CD14-positive monocyte (primary cell): Measurements from ENCODE around the gene SERINC1. TPM values are rescaled to one million over a fixed set of nuclear protein-coding genes. Genes with fewer than 3 reads are reported as not detected.

ENCODE experiments used
- DNase-seq, 3 donors: peaks; one replicate each; pipeline ENCODE4 v3.0.0-alpha.2; 2011 to 2022
- H2AFZ ChIP-seq: 2 replicates; pipeline ENCODE4 v1.6.0; 2012; ENCODE audit warnings: mild to moderate bottlenecking, low read depth, low read length, inconsistent platforms; ENCODE audit not compliant: insufficient read depth, poor library complexity, severe bottlenecking
- H3K27ac ChIP-seq, 2 donors: 1 replicate in 1 of 2; 2 replicates in 1 of 2; pipeline ENCODE4 v1.5.1; 2012 to 2013; ENCODE audit warnings: low read length in 2 of 2, control low read depth in 1 of 2, inconsistent platforms in 1 of 2, low read depth in 1 of 2, mild to moderate bottlenecking in 1 of 2
- H3K27me3 ChIP-seq, 2 donors: one replicate each; pipeline versions ENCODE4 v1.6.0 to v1.6.1; 2011 to 2013; ENCODE audit warnings: low read length in 2 of 2; ENCODE audit not compliant: control insufficient read depth in 2 of 2, insufficient read depth in 2 of 2
- H3K36me3 ChIP-seq, 2 donors: replicated peaks in 1 of 2; 1 replicate in 1 of 2; 2 replicates in 1 of 2; pipeline versions ENCODE4 v1.5.1 to v1.6.1; 2012 to 2013; ENCODE audit warnings: low read length in 2 of 2, control low read depth in 1 of 2, inconsistent platforms in 1 of 2, mild to moderate bottlenecking in 1 of 2; ENCODE audit not compliant: insufficient read depth in 2 of 2, control insufficient read depth in 1 of 2
- H3K4me1 ChIP-seq, 2 donors: 1 replicate in 1 of 2; 2 replicates in 1 of 2; pipeline versions ENCODE4 v1.5.1 to v1.6.1; 2012 to 2013; ENCODE audit warnings: low read length in 2 of 2, control low read depth in 1 of 2, inconsistent platforms in 1 of 2, mild to moderate bottlenecking in 1 of 2, moderate library complexity in 1 of 2; ENCODE audit not compliant: insufficient read depth in 2 of 2, control insufficient read depth in 1 of 2
- H3K4me2 ChIP-seq: replicated peaks from 2 replicates; pipeline ENCODE3; 2012; ENCODE audit warnings: low read length, moderate library complexity, mild to moderate bottlenecking; ENCODE audit not compliant: poor library complexity, severe bottlenecking; ENCODE audit errors: extremely low read depth
- H3K4me3 ChIP-seq, 3 experiments: fragments of 200-600 bp in 1 of 3; sonication (generic) in 1 of 3; replicated peaks in 1 of 3; 1 replicate in 2 of 3; 2 replicates in 1 of 3; pipeline ENCODE4 v1.5.1; 2011 to 2013; ENCODE audit warnings: low read length in 3 of 3, mild to moderate bottlenecking in 3 of 3, control low read depth in 2 of 3, low read depth in 2 of 3, inconsistent platforms in 1 of 3, moderate library complexity in 1 of 3
- H3K79me2 ChIP-seq: 2 replicates; pipeline ENCODE4 v1.6.0; 2012; ENCODE audit warnings: mild to moderate bottlenecking, control low read depth, inconsistent platforms, low read length, moderate library complexity; ENCODE audit not compliant: insufficient read depth
- H3K9ac ChIP-seq: 2 replicates; pipeline ENCODE4 v1.6.0; 2017; ENCODE audit warnings: low read length, mild to moderate bottlenecking; ENCODE audit not compliant: insufficient read depth, poor library complexity, severe bottlenecking
- H3K9me3 ChIP-seq, 2 donors: replicated peaks in 1 of 2; 1 replicate in 1 of 2; 2 replicates in 1 of 2; pipeline versions ENCODE4 v1.5.1 to v1.6.1; 2012 to 2013; ENCODE audit warnings: low read length in 2 of 2, control low read depth in 1 of 2; ENCODE audit not compliant: control insufficient read depth in 1 of 2, insufficient read depth in 1 of 2
- H4K20me1 ChIP-seq: 2 replicates; pipeline ENCODE4 v1.6.0; 2012; ENCODE audit warnings: mild to moderate bottlenecking, low read length, control low read depth, moderate library complexity; ENCODE audit not compliant: insufficient read depth
- H3K27ac Mint-ChIP-seq, 7 donors: one replicate each; pipeline ENCODE4 v1.8.0; 2020; ENCODE audit warnings: mild to moderate bottlenecking in 7 of 7, mixed read lengths in 7 of 7, moderate library complexity in 6 of 7, inconsistent platforms in 2 of 7
- H3K27me3 Mint-ChIP-seq, 3 donors: one replicate each; pipeline ENCODE4 v1.8.0; 2021 to 2022; ENCODE audit warnings: low read depth in 3 of 3, mild to moderate bottlenecking in 3 of 3, mixed read lengths in 3 of 3, moderate library complexity in 3 of 3, inconsistent platforms in 1 of 3
- H3K36me3 Mint-ChIP-seq, 2 donors: one replicate each; pipeline ENCODE4 v1.8.0; 2020; ENCODE audit warnings: mixed read lengths in 2 of 2, inconsistent platforms in 1 of 2, mild to moderate bottlenecking in 1 of 2
- H3K4me1 Mint-ChIP-seq: one replicate; pipeline ENCODE4 v1.8.0; 2020; ENCODE audit warnings: mild to moderate bottlenecking, mixed read lengths
- H3K4me3 Mint-ChIP-seq, 2 donors: one replicate each; pipeline ENCODE4 v1.8.0; 2020; ENCODE audit warnings: mild to moderate bottlenecking in 2 of 2, mixed read lengths in 2 of 2, moderate library complexity in 1 of 2
- H3K9me3 Mint-ChIP-seq, 7 donors: one replicate each; pipeline ENCODE4 v1.8.0; 2020 to 2022; ENCODE audit warnings: mixed read lengths in 7 of 7, mild to moderate bottlenecking in 6 of 7, moderate library complexity in 6 of 7, inconsistent platforms in 2 of 7
- CTCF ChIP-seq: fragments of 200-600 bp; IDR thresholded peaks from one replicate; pipeline ENCODE4 v1.8.0; 2022; ENCODE audit warnings: antibody characterized with exemption, mild to moderate bottlenecking
- WGBS: methylation state at CpG from one replicate; pipeline ENCODE4 v1.1.5; 2013; ENCODE audit warnings: missing lambda C conversion rate; ENCODE audit not compliant: insufficient coverage; 5-methylcytosine and 5-hydroxymethylcytosine counted together
- intact Hi-C, 2 donors: fragments of 100-400 bp; cut with micrococcal nuclease; formaldehyde crosslinking; loops; one replicate each; pipeline versions ENCODE4 v1.15.0 to v1.15.1; 2023
- polyA plus RNA-seq, 3 donors: library from polyadenylated mRNA; depleted of rRNA in 1 of 3; unstranded in 2 of 3; stranded (reverse) in 1 of 3; fragments of 300-500 nt in 2 of 3; fragments of >200 nt in 1 of 3; fragmentation: Illumina TruSeq in 2 of 3; gene quantifications; 1 replicate in 2 of 3; 2 replicates in 1 of 3; pipeline ENCODE4 v1.2.3, GENCODE V29; 2012 to 2021

The SERINC1 gene
- polyA plus RNA-seq, 3 donors = 38.9 to 161 (median 125) TPM

GRCh38 chr6:122501475-122501874 is 29.9 kb upstream of the SERINC1 start:
- H3K9ac ChIP-seq = no peak overlapping the region
- 83% methylated on average over 2 of the region's 4 CpGs for WGBS
- no peaks in the 10 kb centered on the region for H3K4me1 ChIP-seq
- H4K20me1 ChIP-seq = no peaks in the 10 kb centered on the region
- no peaks in the 10 kb centered on the region for H3K79me2 ChIP-seq
- no peak overlapping the region for H3K4me3 ChIP-seq
- no peak overlapping the region for H3K4me2 ChIP-seq
- intact Hi-C loops = no loop called here
- H3K27ac Mint-ChIP-seq = no peak overlapping the region
- peaks cover 1 to 5% (median 2%) of the 10 kb centered on the region in 3 donors for H3K27me3 Mint-ChIP-seq
- no peak overlapping the region for H3K4me3 Mint-ChIP-seq
- H3K27ac ChIP-seq = no peak overlapping the region
- H3K9me3 ChIP-seq = peaks cover 23 to 27% of the 10 kb centered on the region in 2 donors
- no peak for TF ChIP-seq CTCF
- no peaks in the 10 kb centered on the region for H3K4me1 Mint-ChIP-seq
- no peaks in the 10 kb centered on the region for H3K36me3 ChIP-seq
- no peaks in the 10 kb centered on the region for H3K36me3 Mint-ChIP-seq
- no peaks in the 10 kb centered on the region for H3K27me3 ChIP-seq
- H3K9me3 Mint-ChIP-seq = peaks cover 16 to 43% (median 33%) of the 10 kb centered on the region in 7 donors
- DNase-seq = no peak
- no peak overlapping the region for H2AFZ ChIP-seq

- Histone ChIP-seq H3K9ac (no peak overlapping the region), H3K4me3 (no peak overlapping the region), H4K20me1 (no peaks in the 10 kb centered on the region), H2AFZ (no peak overlapping the region), H3K27ac (no peak overlapping the region), H3K9me3 (peaks cover 10% of the 10 kb centered on the region in 2 donors), H3K4me1 (no peaks in the 10 kb centered on the region), H3K79me2 (no peaks in the 10 kb centered on the region), H3K4me2 (no peak overlapping the region), H3K36me3 (no peaks in the 10 kb centered on the region), H3K27me3 (no peaks in the 10 kb centered on the region)
- no peaks in the 10 kb centered on the region for H3K36me3 Mint-ChIP-seq
- H3K27ac Mint-ChIP-seq = no peak overlapping the region
- peaks cover under 1 to 16% (median 11%) of the 10 kb centered on the region in 7 donors for H3K9me3 Mint-ChIP-seq
- WGBS = 38% methylated on average over 1 of the region's 3 CpGs
- TF ChIP-seq CTCF = no peak
- peaks cover 4% of the 10 kb centered on the region for H3K4me1 Mint-ChIP-seq
- DNase-seq = no peak
- intact Hi-C loops = no loop called here
- no peak overlapping the region for H3K4me3 Mint-ChIP-seq
- H3K27me3 Mint-ChIP-seq = peaks cover 0 to 6% (median 1%) of the 10 kb centered on the region in 3 donors
Measured at GRCh38 chr6:122495612-122496011, 24.0 kb upstream of the SERINC1 start.
